ENCODE results near the gene SH3BGRL3.
A peak's percentile ranks its signal among the peaks of the same experiment; 100 is the strongest.
"Not testable (repeated sequence)": the region's sequence is repeated elsewhere in the genome, so short reads cannot be mapped to it uniquely, and the experiment has no call there.

The SH3BGRL3 gene

DNA sequence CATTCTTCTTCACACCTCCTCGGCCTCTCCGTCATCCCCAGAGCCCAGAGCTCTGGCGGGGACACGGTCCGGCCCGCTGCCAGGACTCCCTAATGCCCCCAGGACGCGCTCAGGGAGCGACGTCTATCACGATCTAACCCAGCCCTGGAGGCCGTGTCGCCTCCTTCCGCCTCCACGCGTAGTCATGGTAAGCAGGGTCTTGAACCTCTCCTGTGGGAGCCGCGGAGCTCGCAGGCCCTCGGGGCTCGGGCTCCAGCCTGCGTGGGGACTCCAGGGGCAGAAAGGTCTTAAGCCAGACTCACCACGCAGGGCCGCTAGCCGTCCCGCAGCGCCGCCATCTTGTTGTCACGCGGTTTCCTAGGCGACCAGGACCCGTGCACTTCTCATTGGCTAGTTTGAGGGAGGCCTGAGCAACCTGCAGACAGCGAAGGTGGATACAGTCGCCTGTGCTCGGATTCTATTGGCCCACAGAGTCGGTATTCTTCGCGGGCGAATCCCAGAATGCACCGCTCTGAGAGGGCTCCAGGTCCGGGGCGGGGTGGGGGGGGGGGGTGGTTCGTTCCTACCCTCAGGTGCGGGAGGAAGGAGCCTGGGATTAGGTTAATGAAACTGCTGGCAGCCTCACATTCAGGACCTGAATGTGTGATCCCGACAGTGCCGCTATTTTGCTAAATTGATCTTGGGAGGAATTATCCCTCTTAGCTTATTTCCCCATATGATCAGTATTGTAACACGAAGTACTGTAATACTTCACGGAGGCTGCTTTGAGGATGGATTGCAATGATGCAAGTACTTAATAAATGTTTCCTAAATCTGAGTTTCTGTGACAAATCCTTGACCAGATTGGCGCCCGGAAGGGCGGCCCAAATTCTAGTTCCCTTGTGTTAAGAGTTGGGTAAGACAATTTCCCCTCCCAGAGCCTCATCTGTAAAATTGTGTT is 26.7 kb downstream of the SH3BGRL3 start, which contains the start of gene UBXN11:
TSS of gene UBXN11 (minus strand) at position 347 of the 940 bp plus-strand sequence. CDS start 3,753 bp downstream, outside the sequence.
- Mint-ChIP-seq H3K36me3 (ENCODE audit: low read depth) (peaks cover 14% of the 10 kb centered on the region), H3K4me3 (peak within 1 kb of the TSS; percentile 90), H3K27me3 (no peaks in the 10 kb centered on the region), H3K4me1 (ENCODE audit: low read depth) (peaks cover 63% of the 10 kb centered on the region), H3K9me3 (no peaks in the 10 kb centered on the region), H3K27ac (peak within 1 kb of the TSS; percentile 84)
- intact Hi-C loops (cut with micrococcal nuclease): loop anchor here (2.0 kb wide), 1 partner anchor 14 kb away; no protein-coding TSS in a partner anchor

DNA sequence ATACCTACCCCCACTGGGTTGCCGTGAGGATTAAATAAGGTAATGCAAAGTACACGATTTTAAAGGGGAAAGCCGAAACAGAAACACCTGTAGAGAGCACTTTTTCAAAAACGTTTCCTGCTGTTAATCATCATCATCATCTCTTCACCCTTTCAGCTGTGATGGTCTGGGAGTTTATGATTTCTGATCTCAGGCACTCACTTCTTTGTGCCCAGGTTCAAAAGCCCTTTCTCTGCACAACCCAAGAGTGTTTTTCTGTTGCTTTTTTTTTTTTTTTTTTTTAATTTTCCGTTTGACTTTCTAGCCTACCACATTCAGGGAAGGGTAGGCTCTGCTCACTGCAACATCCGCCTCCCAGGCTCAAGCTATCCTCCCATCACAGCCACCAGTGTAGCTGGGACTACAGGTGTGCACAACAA is 27.5 kb downstream of the SH3BGRL3 start:
- intact Hi-C loops (cut with micrococcal nuclease): loop anchor here (2.0 kb wide), 1 partner anchor 13 kb away; no protein-coding TSS in a partner anchor
- Mint-ChIP-seq H3K36me3 (ENCODE audit: low read depth) (peaks cover 11% of the 10 kb centered on the region), H3K27me3 (no peaks in the 10 kb centered on the region), H3K9me3 (no peaks in the 10 kb centered on the region), H3K27ac (peak overlapping the region; percentile 84), H3K4me1 (ENCODE audit: low read depth) (peaks cover 66% of the 10 kb centered on the region), H3K4me3 (no peak overlapping the region)

DNA sequence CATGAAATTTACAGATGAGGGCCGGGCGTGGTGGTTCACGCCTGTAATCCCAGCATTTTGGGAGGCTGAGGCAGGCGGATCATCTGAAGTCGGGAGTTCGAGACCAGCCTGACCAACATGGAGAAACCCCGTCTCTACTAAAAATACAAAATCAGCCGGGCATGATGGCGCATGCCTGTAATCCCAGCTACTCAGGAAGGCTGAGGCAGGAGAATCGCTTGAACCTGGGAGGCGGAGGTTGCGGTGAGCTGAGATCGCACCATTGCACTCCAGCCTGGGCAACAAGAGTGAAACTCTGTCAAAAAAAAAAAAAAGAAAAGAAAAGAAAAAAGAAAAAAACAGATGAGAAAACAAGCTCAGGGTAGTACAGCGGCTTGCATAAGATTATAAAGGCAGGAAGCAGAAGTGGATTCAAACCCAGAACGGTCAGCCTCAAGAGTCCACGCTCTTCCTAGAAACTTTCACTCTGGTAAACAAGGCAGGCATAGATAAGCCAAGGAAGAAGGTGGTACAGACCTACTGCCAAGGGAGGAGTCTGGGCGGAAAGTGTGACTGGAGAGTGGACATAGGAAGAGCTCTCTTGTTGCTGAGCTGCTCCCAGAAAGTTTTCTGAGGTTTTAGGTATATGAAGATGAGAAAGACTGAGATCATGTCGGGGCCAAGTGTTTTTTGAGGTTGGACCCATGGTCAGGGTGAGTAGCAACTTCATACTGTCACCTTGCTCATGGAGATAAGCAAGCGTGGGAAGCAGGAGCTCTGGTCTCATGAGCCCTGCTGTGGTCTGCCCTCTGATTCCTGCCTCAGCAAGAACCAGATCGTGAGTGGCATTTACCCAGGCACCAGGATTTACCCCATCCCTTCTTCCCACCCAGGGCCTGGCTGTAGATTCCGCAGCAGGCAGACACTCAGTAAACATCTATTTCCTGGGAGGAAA is 28.3 kb downstream of the SH3BGRL3 start:
- Mint-ChIP-seq H3K27ac (peak overlapping the region; percentile 84), H3K4me1 (ENCODE audit: low read depth) (peaks cover 62% of the 10 kb centered on the region), H3K4me3 (peak overlapping the region; percentile 44), H3K36me3 (ENCODE audit: low read depth) (peaks cover 11% of the 10 kb centered on the region)
- not testable (repeated sequence) for H3K9me3 Mint-ChIP-seq, H3K27me3 Mint-ChIP-seq
- intact Hi-C loops (cut with micrococcal nuclease): loop anchor here (2.0 kb wide), 1 partner anchor 13 kb away; no protein-coding TSS in a partner anchor

DNA sequence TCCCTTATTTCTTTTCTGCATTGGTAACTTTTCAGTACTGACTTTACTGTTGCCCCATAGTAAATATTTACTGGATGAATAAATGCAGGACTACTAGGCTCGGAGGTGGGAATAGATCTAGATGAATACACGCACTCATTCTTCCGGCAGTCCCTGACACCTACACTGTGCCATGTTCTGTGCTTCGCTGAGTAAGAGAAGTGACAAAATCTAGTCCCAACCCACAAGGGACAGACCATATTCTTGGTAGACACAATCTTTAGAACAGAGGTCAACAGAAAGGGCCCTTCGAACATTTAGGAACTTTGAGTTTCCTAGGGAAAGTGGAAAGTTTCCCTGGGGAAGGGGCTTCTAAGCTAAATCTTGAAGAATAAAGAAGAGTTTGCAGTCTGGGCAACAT is 34.6 kb downstream of the SH3BGRL3 start:
- H3K36me3 Mint-ChIP-seq (ENCODE audit: low read depth): no peaks in the 10 kb centered on the region
- peaks cover 9% of the 10 kb centered on the region for H3K9me3 Mint-ChIP-seq
- intact Hi-C loops (cut with micrococcal nuclease): no loop called here
- H3K4me3 Mint-ChIP-seq: no peak overlapping the region
- H3K27me3 Mint-ChIP-seq: no peaks in the 10 kb centered on the region
- H3K27ac Mint-ChIP-seq: peak overlapping the region; percentile 85
- peaks cover 76% of the 10 kb centered on the region for H3K4me1 Mint-ChIP-seq (ENCODE audit: low read depth)

DNA sequence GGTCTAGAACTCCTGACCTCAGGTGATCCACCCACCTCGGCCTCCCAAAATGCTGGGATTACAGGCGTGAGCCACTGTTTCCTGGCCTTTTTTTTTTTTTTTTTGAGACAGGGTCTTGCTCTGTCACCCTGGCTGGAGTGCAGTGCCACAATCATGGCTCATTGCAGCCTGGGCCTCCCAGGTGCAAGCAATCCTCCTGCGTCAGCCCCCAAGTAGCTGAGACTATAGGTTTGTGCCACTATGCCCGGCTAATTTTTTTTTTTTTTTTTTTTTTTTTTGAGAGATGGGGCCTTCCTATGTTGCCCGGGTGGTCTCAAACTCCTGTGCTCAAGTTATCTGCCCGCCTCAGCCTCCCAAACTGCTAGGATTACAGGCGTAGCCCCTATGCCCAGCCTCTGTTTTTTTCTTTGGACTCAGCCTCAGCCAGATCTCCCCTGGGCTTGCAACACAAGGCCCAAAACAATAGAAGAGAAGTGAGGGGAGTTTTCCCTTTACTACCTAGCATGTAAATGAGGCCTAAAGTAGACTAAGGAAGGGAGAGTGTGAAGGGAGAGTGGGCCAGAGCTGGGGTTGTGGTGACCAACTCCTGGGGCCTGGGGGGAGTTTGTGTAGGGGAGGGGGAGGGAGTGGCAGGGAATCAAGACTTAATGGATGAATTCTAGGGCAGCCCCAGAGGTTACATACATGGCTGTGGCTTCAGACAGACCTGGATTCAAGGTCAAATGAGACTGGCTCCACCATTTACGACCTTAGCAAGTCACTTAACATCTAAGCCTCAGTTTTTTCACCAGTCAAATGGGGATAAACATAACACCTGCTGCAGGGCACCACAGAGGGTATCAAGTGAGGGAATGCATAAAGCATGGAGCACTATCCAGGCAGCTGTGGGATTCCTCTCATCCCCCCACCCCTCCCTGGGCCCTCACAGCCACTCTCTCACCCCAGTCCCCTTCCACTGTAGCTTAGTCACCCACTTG is 36.3 kb downstream of the SH3BGRL3 start:
- Mint-ChIP-seq H3K4me1 (ENCODE audit: low read depth) (peaks cover 93% of the 10 kb centered on the region), H3K36me3 (ENCODE audit: low read depth) (peaks cover 11% of the 10 kb centered on the region), H3K4me3 (peak overlapping the region; percentile 54), H3K27ac (peak overlapping the region; percentile 85), H3K9me3 (peaks cover 9% of the 10 kb centered on the region), H3K27me3 (no peaks in the 10 kb centered on the region)
- intact Hi-C loops (cut with micrococcal nuclease): no loop called here

DNA sequence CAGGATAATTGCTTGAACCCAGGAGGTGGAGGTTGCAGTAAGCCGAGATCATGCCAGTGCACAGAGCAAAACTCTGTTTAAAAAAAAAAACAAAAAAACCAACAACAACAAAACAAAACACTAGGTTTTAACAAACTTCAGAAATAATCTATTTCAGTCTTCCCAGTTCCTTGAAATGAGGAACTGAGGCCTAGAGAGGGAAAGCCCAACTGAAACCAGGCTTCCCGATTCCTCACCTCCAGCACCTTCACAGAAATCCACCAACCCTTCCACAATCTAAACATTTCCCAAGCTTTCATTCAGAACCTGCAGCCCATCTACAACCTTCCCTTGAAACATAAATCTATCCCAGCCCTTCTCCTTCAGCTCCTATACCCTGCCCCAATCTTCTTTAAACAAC is 37.3 kb downstream of the SH3BGRL3 start:
- Mint-ChIP-seq H3K27ac (peak overlapping the region; percentile 85), H3K36me3 (ENCODE audit: low read depth) (peaks cover 21% of the 10 kb centered on the region), H3K4me3 (peak overlapping the region; percentile 74), H3K9me3 (peaks cover 9% of the 10 kb centered on the region), H3K27me3 (no peaks in the 10 kb centered on the region), H3K4me1 (ENCODE audit: low read depth) (peaks cover 91% of the 10 kb centered on the region)
- intact Hi-C loops (cut with micrococcal nuclease): no loop called here

DNA sequence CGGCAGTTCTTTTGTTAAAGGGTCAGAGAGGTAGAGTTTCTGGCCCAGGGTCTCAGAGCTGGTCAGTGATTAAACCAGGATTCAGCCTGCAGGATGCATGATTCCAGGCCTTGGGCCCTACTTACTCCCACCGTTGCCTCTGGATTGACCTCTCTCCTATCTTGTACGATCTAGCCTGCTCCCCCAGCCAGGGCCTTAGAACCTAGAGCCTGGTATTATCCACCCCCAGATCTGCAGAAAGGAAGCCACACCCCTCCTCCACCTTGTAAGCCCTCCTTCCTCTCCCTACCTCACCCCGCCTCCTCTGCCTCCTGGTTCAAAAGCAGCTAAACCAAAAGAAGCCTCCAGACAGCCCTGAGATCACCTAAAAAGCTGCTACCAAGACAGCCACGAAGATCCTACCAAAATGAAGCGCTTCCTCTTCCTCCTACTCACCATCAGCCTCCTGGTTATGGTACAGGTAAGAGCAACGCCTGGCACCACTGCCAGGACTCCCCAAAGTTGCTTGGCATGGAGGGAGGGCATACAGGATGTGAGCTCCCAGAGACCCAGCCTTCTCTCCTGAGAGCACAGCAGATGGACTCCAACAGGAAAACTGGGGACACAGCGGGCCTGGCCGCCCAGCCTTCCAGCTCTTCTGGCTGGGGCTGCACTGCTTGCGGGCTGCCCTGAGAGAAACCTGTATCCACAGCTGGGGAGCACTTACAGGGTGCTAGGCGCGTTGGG is 37.9 kb downstream of the SH3BGRL3 start, which contains the start of gene CD52:
TSS of gene CD52 (plus strand) at position 347 of the 726 bp plus-strand sequence. CDS start at position 407, 60 bp downstream.
- peaks cover 26% of the 10 kb centered on the region for H3K36me3 Mint-ChIP-seq (ENCODE audit: low read depth)
- H3K27ac Mint-ChIP-seq: peak within 1 kb of the TSS; percentile 85
- intact Hi-C loops (cut with micrococcal nuclease): loop anchor here (2.0 kb wide), 2 partner anchors 29 to 43 kb away; no protein-coding TSS in a partner anchor
- H3K9me3 Mint-ChIP-seq: peaks cover 9% of the 10 kb centered on the region
- H3K4me1 Mint-ChIP-seq (ENCODE audit: low read depth): peaks cover 92% of the 10 kb centered on the region
- H3K27me3 Mint-ChIP-seq: no peaks in the 10 kb centered on the region
- H3K4me3 Mint-ChIP-seq: peak within 1 kb of the TSS; percentile 74

DNA sequence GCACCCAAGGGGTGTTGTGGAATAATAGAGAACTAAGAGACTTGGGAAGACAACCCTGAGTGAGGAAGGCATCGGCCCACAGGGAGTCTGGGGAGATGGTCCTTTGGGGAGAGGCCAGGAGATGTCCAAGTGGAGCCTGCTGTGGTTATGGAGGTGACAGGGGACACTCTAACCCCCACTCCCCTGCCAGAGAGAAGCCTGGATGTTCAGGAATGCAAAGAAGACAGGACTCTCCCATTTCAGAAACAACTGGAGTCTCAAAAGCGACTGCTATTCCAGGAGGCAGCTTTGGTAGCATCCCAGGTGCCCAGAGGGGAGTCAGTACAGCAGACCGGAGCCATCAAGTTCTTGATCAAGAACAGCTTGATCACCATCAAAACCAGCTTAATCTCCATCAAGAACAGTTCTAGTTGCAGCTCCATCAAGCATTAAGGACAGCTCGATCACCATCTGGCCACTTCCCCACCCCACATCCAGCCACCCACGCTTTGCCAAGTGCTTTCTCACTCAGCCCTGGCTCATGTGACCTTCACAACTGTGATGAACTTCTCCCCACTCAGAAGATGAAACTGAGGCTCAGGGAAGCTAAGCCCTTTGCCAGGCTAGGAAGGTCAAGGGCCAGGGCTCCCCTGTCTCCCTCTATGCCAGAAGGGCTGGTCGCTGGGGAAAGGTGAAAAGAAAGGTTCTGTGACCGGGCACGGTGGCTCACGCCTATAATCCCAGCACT is 38.6 kb downstream of the SH3BGRL3 start:
- H3K36me3 Mint-ChIP-seq (ENCODE audit: low read depth): peaks cover 33% of the 10 kb centered on the region
- H3K27me3 Mint-ChIP-seq: no peaks in the 10 kb centered on the region
- intact Hi-C loops (cut with micrococcal nuclease): loop anchor here (2.0 kb wide), 2 partner anchors 30 to 44 kb away; no protein-coding TSS in a partner anchor
- H3K9me3 Mint-ChIP-seq: peaks cover 2% of the 10 kb centered on the region
- peak overlapping the region; percentile 74 for H3K4me3 Mint-ChIP-seq
- peaks cover 87% of the 10 kb centered on the region for H3K4me1 Mint-ChIP-seq (ENCODE audit: low read depth)
- H3K27ac Mint-ChIP-seq: peak overlapping the region; percentile 85

DNA sequence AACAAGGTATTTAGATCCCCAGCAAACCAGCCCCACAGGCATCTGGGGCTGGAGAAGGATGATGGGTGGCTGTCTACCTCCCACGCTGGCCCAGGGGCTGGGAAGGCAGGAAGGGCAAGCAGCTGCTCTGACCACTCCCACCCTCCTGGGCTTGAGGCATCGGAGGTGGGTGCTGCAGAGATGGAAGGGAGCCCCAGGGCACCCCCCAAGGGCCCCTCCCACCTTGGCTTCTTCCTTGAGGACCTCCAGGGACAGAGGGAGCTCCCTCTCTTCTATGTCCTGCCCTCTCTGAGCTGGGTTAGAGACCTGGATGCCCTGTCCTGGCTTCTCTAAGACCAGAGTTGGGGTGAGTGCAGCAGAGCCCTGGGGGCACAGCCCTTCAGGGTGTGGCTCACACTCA is 41.0 kb downstream of the SH3BGRL3 start:
- intact Hi-C loops (cut with micrococcal nuclease): loop anchor here (1.0 to 5.0 kb wide), 4 partner anchors 14 to 214 kb away; partner anchors contain the start of genes C1orf232, UBXN11 and ZNF593
- no peak overlapping the region for H3K4me3 Mint-ChIP-seq
- H3K9me3 Mint-ChIP-seq: no peaks in the 10 kb centered on the region
- H3K27me3 Mint-ChIP-seq: no peaks in the 10 kb centered on the region
- peaks cover 45% of the 10 kb centered on the region for H3K36me3 Mint-ChIP-seq (ENCODE audit: low read depth)
- peaks cover 63% of the 10 kb centered on the region for H3K4me1 Mint-ChIP-seq (ENCODE audit: low read depth)
- peak overlapping the region; percentile 85 for H3K27ac Mint-ChIP-seq

DNA sequence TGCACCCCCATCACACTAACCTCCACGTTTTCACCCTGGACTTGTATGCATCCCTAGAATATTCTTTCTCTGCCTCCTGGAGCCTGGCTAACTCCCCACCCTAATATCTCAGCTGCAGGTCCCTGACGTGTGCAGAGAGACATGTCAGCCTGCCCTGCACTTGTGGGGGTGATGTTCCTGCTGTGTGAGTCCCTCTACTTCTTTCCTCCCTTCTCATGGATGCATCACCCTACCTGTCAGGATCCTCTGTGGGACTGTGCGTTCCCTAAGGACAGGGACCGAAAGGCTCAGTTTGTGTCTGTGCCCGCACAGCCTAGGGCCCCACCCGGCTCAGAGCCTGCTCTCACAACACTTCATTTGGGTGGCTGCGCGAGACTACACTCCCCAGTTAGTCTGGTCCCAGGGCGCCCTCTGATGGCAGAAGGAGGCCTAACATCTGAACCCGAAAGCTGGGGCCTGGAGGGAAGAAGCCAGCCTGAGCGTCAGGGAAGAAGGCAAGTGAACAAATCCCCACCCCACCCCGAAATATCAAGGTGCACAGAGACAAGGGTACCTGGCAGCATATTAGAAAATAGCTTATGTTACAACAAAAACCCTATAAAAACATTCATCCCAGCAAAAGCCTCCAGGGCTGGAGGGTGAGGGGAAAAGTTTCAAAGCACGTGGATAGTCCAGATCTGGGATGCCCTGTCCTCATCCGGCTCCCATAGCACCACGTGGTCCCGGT is 41.6 kb downstream of the SH3BGRL3 start:
- intact Hi-C loops (cut with micrococcal nuclease): loop anchor here (1.0 to 5.0 kb wide), 4 partner anchors 15 to 214 kb away; partner anchors contain the start of genes C1orf232, UBXN11 and ZNF593
- Mint-ChIP-seq H3K4me1 (ENCODE audit: low read depth) (peaks cover 57% of the 10 kb centered on the region), H3K27me3 (no peaks in the 10 kb centered on the region), H3K27ac (peak overlapping the region; percentile 85), H3K9me3 (no peaks in the 10 kb centered on the region), H3K4me3 (peak overlapping the region; percentile 58), H3K36me3 (ENCODE audit: low read depth) (peaks cover 45% of the 10 kb centered on the region)

DNA sequence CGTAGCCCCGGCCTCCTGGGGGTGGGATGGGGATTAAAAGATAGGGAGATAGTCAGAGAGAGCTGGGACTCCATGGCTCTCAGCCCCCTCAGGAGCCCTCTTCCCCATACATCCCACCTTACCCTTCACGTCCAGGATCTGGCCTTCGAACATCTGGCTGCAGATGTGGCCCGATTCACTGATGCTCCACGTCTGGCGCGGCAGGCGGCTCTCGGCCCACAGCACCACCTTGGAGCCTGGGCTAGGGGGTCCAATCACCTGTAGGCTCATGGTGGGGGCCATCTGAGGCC is 42.1 kb downstream of the SH3BGRL3 start:
- peaks cover 45% of the 10 kb centered on the region for H3K36me3 Mint-ChIP-seq (ENCODE audit: low read depth)
- intact Hi-C loops (cut with micrococcal nuclease): loop anchor here (5.0 kb wide), 2 partner anchors 155 to 215 kb away; partner anchors contain the start of genes C1orf232 and ZNF593
- H3K27me3 Mint-ChIP-seq: no peaks in the 10 kb centered on the region
- H3K4me1 Mint-ChIP-seq (ENCODE audit: low read depth): peaks cover 52% of the 10 kb centered on the region
- H3K27ac Mint-ChIP-seq: no peak overlapping the region
- H3K9me3 Mint-ChIP-seq: no peaks in the 10 kb centered on the region
- H3K4me3 Mint-ChIP-seq: no peak overlapping the region
